HEK293 (cell line): ENCODE measurements around the gene B4GALNT3.

Experiments used
- CTCF ChIA-PET: fragments of 350-600 bp; formaldehyde crosslinking; extraction: SDS; loops from one replicate; lab custom pipeline; 2021; ENCODE audit warnings: antibody characterized with exemption; lab: Yijun Ruan, JAX
- POLR2A ChIA-PET: fragments of 300-600 bp; formaldehyde crosslinking; extraction: SDS; loops from one replicate; lab custom pipeline; 2020; ENCODE audit warnings: antibody characterized with exemption, inconsistent platforms; lab: Yijun Ruan, JAX
- H3K27ac ChIP-seq: fragments of 200-500 bp; sonication (Bioruptor generic); 2 replicates; pipeline ENCODE4 v1.5.1; 2014; ENCODE audit warnings: low read depth, low read length, control low read depth, inconsistent platforms; ENCODE audit errors: extremely low read depth
- H3K36me3 ChIP-seq, 2 experiments: fragments of 200-500 bp in 1 of 2; sonication (Bioruptor generic) in 1 of 2; 1 replicate in 1 of 2; 2 replicates in 1 of 2; pipeline ENCODE4 v1.5.1; 2014 to 2017; ENCODE audit warnings: inconsistent platforms in 2 of 2, low read length in 2 of 2; ENCODE audit not compliant: control insufficient read depth in 2 of 2, insufficient read depth in 1 of 2
- H3K4me1 ChIP-seq: fragments of 200-500 bp; sonication (Bioruptor generic); 2 replicates; pipeline ENCODE4 v1.5.1; 2014; ENCODE audit warnings: mild to moderate bottlenecking, low read length, inconsistent platforms; ENCODE audit not compliant: control insufficient read depth, insufficient read depth
- H3K4me3 ChIP-seq: 2 replicates; pipeline ENCODE4 v1.5.1; 2011; ENCODE audit warnings: low read depth, mild to moderate bottlenecking, control low read depth, low read length, moderate library complexity
- H3K9me3 ChIP-seq: fragments of 200-500 bp; sonication (Bioruptor generic); 2 replicates; pipeline ENCODE4 v1.5.1; 2014; ENCODE audit warnings: low read depth, low read length, inconsistent platforms; ENCODE audit not compliant: control insufficient read depth, insufficient read depth
- GLI2 ChIP-seq: fragments of 450-650 bp; formaldehyde crosslinking; IDR thresholded peaks from 2 replicates; pipeline ENCODE4; 2017; ENCODE audit warnings: missing biosample characterization, missing genetic modification characterization, low read depth, borderline replicate concordance
- KLF16 ChIP-seq: fragments of 450-650 bp; formaldehyde crosslinking; IDR thresholded peaks from 2 replicates; pipeline ENCODE4 v1.5.1; 2017; ENCODE audit warnings: missing biosample characterization, missing genetic modification characterization
- KLF8 ChIP-seq: fragments of 450-650 bp; formaldehyde crosslinking; IDR thresholded peaks from 2 replicates; pipeline ENCODE4 v1.5.1; 2016; ENCODE audit warnings: missing biosample characterization, missing genetic modification characterization
- ZBTB1 ChIP-seq: fragments of 450-650 bp; formaldehyde crosslinking; IDR thresholded peaks from 2 replicates; pipeline ENCODE4 v1.5.1; 2016; ENCODE audit warnings: missing biosample characterization, missing genetic modification characterization
- ZBTB10 ChIP-seq: fragments of 450-650 bp; formaldehyde crosslinking; IDR thresholded peaks from 2 replicates; pipeline ENCODE4 v1.5.1; 2016; ENCODE audit warnings: missing biosample characterization, missing genetic modification characterization
- ZNF157 ChIP-seq: fragments of 450-650 bp; formaldehyde crosslinking; IDR thresholded peaks from 2 replicates; pipeline ENCODE4 v1.5.1; 2016; ENCODE audit warnings: missing biosample characterization, missing genetic modification characterization
- ZNF202 ChIP-seq: fragments of 450-650 bp; formaldehyde crosslinking; IDR thresholded peaks from 2 replicates; pipeline ENCODE4 v1.5.1; 2016; ENCODE audit warnings: missing biosample characterization, missing genetic modification characterization, borderline replicate concordance
- ZNF302 ChIP-seq: fragments of 450-650 bp; formaldehyde crosslinking; IDR thresholded peaks from 2 replicates; pipeline ENCODE4 v1.5.1; 2016; ENCODE audit warnings: missing biosample characterization, missing genetic modification characterization, low read depth
- ZNF354C ChIP-seq: fragments of 450-650 bp; formaldehyde crosslinking; IDR thresholded peaks from 2 replicates; pipeline ENCODE4 v1.5.1; 2016; ENCODE audit warnings: missing biosample characterization, missing genetic modification characterization, low read depth, borderline replicate concordance
- ZNF521 ChIP-seq: fragments of 450-650 bp; formaldehyde crosslinking; IDR thresholded peaks from 2 replicates; pipeline ENCODE4 v1.5.1; 2017; ENCODE audit warnings: missing biosample characterization, mild to moderate bottlenecking, missing genetic modification characterization
- ZNF600 ChIP-seq: fragments of 450-650 bp; formaldehyde crosslinking; IDR thresholded peaks from 2 replicates; pipeline ENCODE4 v1.5.1; 2016; ENCODE audit warnings: missing biosample characterization, missing genetic modification characterization
- ZNF777 ChIP-seq: fragments of 450-650 bp; formaldehyde crosslinking; IDR thresholded peaks from 2 replicates; pipeline ENCODE4 v1.5.1; 2017; ENCODE audit warnings: missing biosample characterization, missing genetic modification characterization, borderline replicate concordance
- ZSCAN16 ChIP-seq: fragments of 450-650 bp; formaldehyde crosslinking; IDR thresholded peaks from 2 replicates; pipeline ENCODE4 v1.5.1; 2016; ENCODE audit warnings: missing biosample characterization, missing genetic modification characterization
- TF ChIP-seq, protein P1 (sequence below): fragments of 450-650 bp; formaldehyde crosslinking; IDR thresholded peaks from 2 replicates; pipeline ENCODE4 v1.5.1; 2016; ENCODE audit warnings: missing biosample characterization, missing genetic modification characterization
- TF ChIP-seq, protein P2 (sequence below): fragments of 450-650 bp; formaldehyde crosslinking; IDR thresholded peaks from 2 replicates; pipeline ENCODE4 v1.5.1; 2017; ENCODE audit warnings: missing biosample characterization, missing genetic modification characterization
- TF ChIP-seq, protein P3 (sequence below): fragments of 450-650 bp; formaldehyde crosslinking; IDR thresholded peaks from 2 replicates; pipeline ENCODE4 v1.5.1; 2017; ENCODE audit warnings: missing biosample characterization, missing genetic modification characterization

Gene B4GALNT3

DNA sequence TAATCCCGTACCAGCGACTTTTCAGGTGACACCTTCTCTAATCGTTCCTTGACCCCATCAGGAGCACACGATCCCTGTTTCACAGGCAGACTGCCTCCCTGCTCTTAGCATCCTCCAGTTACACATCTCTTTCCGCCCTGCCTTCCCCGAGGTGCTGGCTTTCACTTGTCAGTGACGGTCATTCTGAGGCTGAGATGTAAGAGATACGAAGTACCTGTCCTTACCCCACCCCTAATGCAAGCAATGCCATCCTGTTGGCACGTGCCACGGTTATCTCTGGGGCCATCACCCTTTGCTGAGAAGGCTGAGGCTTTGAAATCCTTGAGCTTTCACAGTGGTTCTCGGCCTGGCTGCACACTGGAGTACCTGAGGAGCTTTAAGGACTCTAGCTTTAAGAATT, 24.4 kb downstream of the B4GALNT3 start (continued):
- TF ChIP-seq, protein P1, sequence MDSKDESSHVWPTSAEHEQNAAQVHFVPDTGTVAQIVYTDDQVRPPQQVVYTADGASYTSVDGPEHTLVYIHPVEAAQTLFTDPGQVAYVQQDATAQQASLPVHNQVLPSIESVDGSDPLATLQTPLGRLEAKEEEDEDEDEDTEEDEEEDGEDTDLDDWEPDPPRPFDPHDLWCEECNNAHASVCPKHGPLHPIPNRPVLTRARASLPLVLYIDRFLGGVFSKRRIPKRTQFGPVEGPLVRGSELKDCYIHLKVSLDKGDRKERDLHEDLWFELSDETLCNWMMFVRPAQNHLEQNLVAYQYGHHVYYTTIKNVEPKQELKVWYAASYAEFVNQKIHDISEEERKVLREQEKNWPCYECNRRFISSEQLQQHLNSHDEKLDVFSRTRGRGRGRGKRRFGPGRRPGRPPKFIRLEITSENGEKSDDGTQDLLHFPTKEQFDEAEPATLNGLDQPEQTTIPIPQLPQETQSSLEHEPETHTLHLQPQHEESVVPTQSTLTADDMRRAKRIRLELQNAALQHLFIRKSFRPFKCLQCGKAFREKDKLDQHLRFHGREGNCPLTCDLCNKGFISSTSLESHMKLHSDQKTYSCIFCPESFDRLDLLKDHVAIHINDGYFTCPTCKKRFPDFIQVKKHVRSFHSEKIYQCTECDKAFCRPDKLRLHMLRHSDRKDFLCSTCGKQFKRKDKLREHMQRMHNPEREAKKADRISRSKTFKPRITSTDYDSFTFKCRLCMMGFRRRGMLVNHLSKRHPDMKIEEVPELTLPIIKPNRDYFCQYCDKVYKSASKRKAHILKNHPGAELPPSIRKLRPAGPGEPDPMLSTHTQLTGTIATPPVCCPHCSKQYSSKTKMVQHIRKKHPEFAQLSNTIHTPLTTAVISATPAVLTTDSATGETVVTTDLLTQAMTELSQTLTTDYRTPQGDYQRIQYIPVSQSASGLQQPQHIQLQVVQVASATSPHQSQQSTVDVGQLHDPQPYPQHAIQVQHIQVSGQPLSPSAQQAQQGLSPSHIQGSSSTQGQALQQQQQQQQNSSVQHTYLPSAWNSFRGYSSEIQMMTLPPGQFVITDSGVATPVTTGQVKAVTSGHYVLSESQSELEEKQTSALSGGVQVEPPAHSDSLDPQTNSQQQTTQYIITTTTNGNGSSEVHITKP (tag by site-specific recombination) = no peak
- TF ChIP-seq ZNF202 (no peak), ZNF354C (no peak)
- TF ChIP-seq, protein P2, sequence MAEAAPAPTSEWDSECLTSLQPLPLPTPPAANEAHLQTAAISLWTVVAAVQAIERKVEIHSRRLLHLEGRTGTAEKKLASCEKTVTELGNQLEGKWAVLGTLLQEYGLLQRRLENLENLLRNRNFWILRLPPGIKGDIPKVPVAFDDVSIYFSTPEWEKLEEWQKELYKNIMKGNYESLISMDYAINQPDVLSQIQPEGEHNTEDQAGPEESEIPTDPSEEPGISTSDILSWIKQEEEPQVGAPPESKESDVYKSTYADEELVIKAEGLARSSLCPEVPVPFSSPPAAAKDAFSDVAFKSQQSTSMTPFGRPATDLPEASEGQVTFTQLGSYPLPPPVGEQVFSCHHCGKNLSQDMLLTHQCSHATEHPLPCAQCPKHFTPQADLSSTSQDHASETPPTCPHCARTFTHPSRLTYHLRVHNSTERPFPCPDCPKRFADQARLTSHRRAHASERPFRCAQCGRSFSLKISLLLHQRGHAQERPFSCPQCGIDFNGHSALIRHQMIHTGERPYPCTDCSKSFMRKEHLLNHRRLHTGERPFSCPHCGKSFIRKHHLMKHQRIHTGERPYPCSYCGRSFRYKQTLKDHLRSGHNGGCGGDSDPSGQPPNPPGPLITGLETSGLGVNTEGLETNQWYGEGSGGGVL (tag by site-specific recombination) = no peak

- TF ChIP-seq KLF8 (tag by site-specific recombination) (no peak), ZBTB1 (tag by site-specific recombination) (no peak)
- TF ChIP-seq, all 188 proteins: peak for 0
- Histone ChIP-seq H3K27ac (no peak overlapping the region), H3K36me3 (no peaks in the 10 kb centered on the region), H3K4me3 (no peak overlapping the region), H3K4me1 (peaks cover 2% of the 10 kb centered on the region; the same call in 1 of the 2 replicates), H3K9me3 (no peaks in the 10 kb centered on the region; the same call in 1 of the 2 replicates)
- ChIA-PET CTCF (interaction anchor here (0.6 to 0.8 kb wide), 3 partner anchors 21 to 46 kb away, joined by 3 to 4 read pairs (median 4); no protein-coding TSS in a partner anchor), POLR2A (interaction anchor here (0.7 kb wide), 1 partner anchor 19 kb away, joined by 3 read pairs; no protein-coding TSS in a partner anchor)
Measured at GRCh38 chr12:490260-490659, 30.5 kb downstream of the B4GALNT3 start.

DNA sequence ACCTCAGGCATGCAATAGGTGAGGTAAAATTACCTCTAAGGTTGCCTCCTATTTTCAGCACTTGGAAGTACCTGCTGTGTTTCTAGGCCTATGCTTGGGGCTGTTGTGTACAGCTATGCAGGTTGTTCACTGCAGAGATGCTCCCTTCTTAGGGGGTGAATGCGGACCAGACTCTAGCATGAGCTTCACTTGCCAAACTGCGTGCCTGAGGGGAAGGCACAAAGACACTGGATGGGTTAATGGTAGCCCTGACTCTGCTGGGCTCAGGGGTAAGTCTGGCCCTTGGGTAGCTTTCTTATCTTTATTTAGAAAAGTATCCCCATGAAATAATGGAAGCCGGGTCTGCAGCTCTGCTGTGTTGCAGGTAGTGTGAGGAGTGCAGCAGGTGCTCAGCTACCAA, 35.7 kb downstream of the B4GALNT3 start:
- Histone ChIP-seq H3K36me3 (no peaks in the 10 kb centered on the region), H3K4me1 (peaks cover 2% of the 10 kb centered on the region; the same call in 1 of the 2 replicates), H3K27ac (no peak overlapping the region), H3K9me3 (no peaks in the 10 kb centered on the region; the same call in 1 of the 2 replicates), H3K4me3 (no peak overlapping the region)
- TF ChIP-seq ZBTB10 (tag by site-specific recombination) = no peak
- TF ChIP-seq ZNF600 = no peak
- no peak for TF ChIP-seq ZNF777 (tag by site-specific recombination)
- ChIA-PET CTCF (interaction anchor here (0.8 to 2.5 kb wide), 6 partner anchors 13 to 204 kb away, joined by 3 to 15 read pairs (median 3); no protein-coding TSS in a partner anchor), POLR2A (no interaction called here)

DNA sequence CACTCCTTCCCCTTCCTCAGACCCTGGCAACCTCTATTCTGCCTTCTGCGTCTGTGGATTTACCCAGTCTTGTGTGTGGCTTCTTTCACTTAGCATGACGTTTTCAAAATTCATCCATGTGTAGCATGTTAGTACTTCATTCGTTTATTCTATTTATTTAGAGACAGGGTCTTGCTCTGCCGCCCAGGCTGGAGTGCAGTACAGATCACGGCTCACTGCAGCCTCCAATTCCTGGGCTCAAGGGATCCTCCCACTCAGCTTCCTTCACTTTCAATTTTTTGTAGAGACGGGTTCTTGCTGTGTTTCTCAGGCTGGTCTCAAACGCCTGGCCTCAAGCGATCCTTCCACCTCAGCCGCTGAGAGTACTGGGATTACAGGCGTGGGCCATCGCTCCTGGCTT, 37.0 kb downstream of the B4GALNT3 start:
- Histone ChIP-seq H3K4me1 (peaks cover 2% of the 10 kb centered on the region; the same call in 1 of the 2 replicates), H3K36me3 (no peaks in the 10 kb centered on the region), H3K27ac (no peak overlapping the region), H3K9me3 (no peaks in the 10 kb centered on the region; the same call in 1 of the 2 replicates), H3K4me3 (no peak overlapping the region)
- ChIA-PET CTCF (interaction anchor here (2.5 kb wide), 1 partner anchor 44 kb away, joined by 15 read pairs; no protein-coding TSS in a partner anchor), POLR2A (no interaction called here)
- TF ChIP-seq KLF16 = no peak
- TF ChIP-seq ZNF157 = no peak
- no peak for TF ChIP-seq ZBTB1 (tag by site-specific recombination)
- TF ChIP-seq ZNF302 = no peak
- TF ChIP-seq ZNF521 (tag by site-specific recombination) = no peak
- TF ChIP-seq, protein P3, sequence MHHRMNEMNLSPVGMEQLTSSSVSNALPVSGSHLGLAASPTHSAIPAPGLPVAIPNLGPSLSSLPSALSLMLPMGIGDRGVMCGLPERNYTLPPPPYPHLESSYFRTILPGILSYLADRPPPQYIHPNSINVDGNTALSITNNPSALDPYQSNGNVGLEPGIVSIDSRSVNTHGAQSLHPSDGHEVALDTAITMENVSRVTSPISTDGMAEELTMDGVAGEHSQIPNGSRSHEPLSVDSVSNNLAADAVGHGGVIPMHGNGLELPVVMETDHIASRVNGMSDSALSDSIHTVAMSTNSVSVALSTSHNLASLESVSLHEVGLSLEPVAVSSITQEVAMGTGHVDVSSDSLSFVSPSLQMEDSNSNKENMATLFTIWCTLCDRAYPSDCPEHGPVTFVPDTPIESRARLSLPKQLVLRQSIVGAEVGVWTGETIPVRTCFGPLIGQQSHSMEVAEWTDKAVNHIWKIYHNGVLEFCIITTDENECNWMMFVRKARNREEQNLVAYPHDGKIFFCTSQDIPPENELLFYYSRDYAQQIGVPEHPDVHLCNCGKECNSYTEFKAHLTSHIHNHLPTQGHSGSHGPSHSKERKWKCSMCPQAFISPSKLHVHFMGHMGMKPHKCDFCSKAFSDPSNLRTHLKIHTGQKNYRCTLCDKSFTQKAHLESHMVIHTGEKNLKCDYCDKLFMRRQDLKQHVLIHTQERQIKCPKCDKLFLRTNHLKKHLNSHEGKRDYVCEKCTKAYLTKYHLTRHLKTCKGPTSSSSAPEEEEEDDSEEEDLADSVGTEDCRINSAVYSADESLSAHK (tag by site-specific recombination) = no peak
- TF ChIP-seq ZSCAN16 (tag by site-specific recombination) = no peak
- no peak for TF ChIP-seq GLI2
